ENCODE results near the gene SIN3A. TPM values are rescaled to one million over a fixed set of nuclear protein-coding genes. Genes with fewer than 3 reads are reported as not detected.

SIN3A gene
- total RNA-seq, 1 donor from 2014 or later, result 23.1 TPM

- no peak for DNase-seq (ENCODE audit: low read depth in 2 of 2)
These were observed 70.7 kb downstream of the SIN3A start for GRCh38 chr15:75380773-75381172.

GRCh38 chr15:75371901-75372688, 79.4 kb downstream of the SIN3A start:
- no peak for DNase-seq (ENCODE audit: low read depth in 2 of 2)

DNA sequence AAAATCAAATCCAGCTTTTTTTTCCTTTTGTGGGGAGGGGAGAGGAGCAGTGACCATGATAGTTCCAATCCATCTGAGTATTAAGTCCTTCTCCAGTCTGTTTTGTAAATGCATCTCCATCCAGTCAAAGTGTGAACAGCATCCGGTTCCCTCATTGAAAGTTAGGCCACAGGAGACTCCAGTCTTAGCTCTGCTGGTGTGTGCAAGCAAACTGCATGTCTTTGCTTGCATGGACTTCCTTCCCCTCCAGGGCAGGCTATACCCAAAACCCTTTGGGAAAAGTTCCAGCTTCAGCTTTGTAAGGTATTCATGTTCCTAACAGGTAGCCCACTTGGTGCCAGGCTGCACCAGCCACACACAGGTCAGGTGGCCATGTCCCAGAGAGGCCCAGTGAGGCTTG, 80.0 kb downstream of the SIN3A start:
- DNase-seq (ENCODE audit: low read depth in 2 of 2), result no peak

- no peak for DNase-seq (ENCODE audit: low read depth in 2 of 2)
These were observed 81.5 kb downstream of the SIN3A start for GRCh38 chr15:75369897-75370581.

- DNase-seq (ENCODE audit: low read depth in 2 of 2), result peak in 1 of 2 donors; percentile 33
These were observed 82.7 kb downstream of the SIN3A start for GRCh38 chr15:75368689-75369239.

GRCh38 chr15:75367913-75368688, 83.4 kb downstream of the SIN3A start, which contains the start of gene MAN2C1:
Gene MAN2C1, minus strand, starts transcription at chr15:75368607. Its CDS starts 24 bp downstream, at chr15:75368583.
- DNase-seq (ENCODE audit: low read depth in 2 of 2), result peak; percentile 94 to 96

DNA sequence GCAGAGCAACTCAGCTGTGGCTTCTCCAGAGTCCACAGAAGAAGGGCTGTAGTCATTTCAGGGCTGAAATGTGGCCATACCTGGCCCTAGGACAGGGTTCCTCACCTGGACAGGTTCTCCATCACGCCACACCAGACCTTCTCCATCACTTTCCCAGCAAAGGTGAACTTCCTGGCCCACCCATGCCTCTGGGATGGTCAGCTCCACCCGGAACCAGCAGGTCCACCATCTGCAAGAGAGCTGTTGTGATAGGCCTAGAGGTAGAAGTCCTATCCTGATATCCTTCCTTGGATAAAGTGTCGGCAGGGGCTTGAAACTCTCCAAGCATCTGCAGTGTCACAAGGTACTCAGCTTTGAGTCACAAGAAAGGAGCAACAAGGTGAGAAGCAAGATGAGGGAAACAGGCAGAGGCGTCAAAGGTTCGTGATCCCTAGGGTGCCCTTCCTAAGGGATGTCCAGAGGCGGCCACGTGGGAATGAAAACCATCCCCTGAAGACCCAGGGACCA, 84.0 kb downstream of the SIN3A start:
- DNase-seq (ENCODE audit: low read depth in 2 of 2), result no peak

GRCh38 chr15:75367006-75367405, 84.5 kb downstream of the SIN3A start:
- DNase-seq (ENCODE audit: low read depth in 2 of 2), result no peak

- DNase-seq (ENCODE audit: low read depth in 2 of 2), result no peak
These were observed 85.3 kb downstream of the SIN3A start for GRCh38 chr15:75366163-75366562.

DNA sequence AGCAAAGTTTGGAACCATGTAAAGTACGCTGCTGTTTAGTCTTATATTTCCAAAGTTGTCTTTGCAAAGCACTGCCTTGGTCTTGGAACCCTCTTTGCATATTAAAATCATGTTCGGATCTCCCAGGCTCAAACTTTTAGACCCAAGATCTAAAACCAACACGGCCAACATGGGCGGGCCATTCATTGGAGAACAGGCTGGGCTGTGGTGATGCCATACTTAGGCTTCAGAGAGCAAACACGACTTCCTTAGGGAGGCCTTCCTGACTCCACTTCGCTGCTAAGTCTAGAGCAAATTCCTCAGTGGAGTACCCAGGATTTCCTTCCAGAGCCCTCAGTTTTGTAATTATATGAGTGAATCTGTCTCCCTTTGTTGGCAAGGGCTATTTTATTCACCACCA, 86.6 kb downstream of the SIN3A start:
- DNase-seq (ENCODE audit: low read depth in 2 of 2), result no peak

DNA sequence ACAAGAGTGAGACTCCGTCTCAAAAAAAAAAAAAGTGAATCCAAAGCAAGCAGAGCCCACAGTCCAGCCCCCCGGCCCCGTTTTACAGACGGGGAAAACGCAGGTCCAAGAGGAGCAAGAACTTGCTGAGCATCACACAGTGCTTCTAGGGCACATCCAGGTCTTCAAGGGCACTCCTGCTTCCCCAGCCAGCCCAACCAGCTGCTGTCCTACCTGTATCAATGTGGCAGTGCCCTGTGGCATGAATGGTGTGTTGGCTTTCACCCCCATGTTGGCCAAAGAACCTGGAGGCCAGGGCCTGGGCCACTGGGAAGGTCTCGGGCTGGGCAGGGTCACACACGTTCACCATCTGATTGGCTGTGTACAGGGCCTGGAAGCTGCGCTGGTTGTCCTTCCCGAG, 87.7 kb downstream of the SIN3A start:
- DNase-seq (ENCODE audit: low read depth in 2 of 2), result no peak

DNA sequence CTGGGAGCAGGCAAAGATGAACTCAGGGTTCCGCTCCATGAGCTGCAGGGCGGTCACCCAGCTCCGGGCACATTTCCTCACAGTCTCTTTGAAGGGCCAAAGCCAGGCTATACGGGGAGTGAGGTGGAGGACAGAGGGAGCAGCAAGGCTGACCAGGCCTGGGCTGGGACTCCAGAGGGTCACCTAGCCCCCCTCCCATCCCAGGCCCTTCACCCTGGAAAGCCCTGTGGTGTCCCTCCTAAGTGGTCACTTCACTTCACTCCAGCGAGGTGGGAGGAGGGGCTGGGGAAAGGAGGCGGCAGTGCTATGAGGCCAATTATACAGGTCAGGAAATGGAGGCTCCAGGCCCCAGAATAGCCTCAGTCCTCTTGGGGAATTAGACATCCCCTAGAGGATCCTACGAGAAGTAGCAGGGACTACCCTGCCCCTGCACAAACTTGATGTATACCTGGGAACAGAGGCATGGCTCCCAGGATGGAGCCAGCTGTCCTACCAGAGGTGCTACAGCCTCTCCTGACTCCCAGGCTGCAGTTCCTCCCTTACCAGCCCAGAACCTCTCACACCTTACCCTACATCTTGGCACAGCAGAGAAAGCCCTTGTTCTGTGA, 88.7 kb downstream of the SIN3A start:
- no peak for DNase-seq (ENCODE audit: low read depth in 2 of 2)

DNA sequence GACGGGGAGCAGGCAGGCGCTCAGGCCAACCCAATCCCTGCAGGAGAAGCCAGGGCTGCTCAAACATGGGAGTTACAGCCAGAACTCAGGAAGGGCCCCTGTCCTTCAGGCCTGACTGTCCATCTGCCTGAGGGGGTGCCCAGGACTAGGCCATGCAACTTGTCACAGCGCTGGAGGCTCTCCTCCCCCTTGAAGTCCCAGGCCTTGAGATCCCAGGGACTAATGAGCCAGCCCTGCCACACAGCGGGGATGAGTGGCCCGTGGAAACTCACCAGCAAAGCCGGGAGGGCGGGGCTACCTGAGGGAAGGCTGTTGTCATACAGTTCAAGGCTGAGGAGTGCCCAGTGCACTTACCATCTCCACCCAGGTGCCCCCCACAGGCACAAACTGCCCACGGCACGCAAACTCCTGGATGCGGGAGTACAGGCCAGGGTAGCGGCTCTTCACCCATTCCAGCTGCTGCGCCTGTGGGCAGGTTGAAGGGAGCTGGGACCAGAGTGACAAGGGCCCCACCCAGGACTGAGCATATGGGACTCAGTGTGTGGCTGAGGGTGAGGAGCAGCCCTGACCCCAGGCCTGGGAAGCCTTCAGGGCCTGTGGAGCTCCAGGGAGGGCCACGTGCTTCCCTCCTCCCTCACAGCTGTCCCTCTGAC, 89.4 kb downstream of the SIN3A start:
- DNase-seq (ENCODE audit: low read depth in 2 of 2), result no peak

DNA sequence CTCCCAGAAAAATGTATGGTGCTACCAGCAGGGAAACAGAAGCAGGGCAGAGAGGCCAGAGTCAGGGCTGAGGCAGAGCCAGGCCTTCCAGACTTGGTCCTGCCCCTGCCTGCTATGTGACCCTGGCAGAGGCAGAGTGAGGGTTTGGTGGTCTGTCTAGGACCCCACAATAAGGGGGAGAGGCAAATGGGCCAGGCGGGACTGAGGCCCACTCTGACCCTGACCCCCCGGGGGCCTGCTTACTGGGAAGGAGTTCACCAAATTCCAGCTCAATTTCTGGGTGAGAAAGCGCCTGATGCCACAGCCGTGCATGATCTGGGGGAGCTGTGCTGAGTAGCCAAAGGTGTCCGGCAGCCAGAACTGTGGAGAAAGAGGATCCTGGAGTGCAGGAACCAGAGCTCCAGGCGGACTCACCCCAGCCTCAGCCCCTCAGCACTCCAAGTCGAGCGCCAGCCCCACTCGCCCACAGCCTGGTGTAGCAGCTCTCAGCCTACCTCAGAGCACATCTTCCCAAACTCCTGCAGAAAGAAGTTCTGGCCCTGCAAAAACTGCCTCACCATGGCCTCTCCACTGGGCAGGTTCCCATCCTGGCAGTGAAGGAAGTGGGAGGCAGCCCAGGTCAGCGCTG, 90.0 kb downstream of the SIN3A start:
- DNase-seq (ENCODE audit: low read depth in 2 of 2), result no peak

GRCh38 chr15:75360856-75361255, 90.6 kb downstream of the SIN3A start:
- DNase-seq (ENCODE audit: low read depth in 2 of 2), result no peak

DNA sequence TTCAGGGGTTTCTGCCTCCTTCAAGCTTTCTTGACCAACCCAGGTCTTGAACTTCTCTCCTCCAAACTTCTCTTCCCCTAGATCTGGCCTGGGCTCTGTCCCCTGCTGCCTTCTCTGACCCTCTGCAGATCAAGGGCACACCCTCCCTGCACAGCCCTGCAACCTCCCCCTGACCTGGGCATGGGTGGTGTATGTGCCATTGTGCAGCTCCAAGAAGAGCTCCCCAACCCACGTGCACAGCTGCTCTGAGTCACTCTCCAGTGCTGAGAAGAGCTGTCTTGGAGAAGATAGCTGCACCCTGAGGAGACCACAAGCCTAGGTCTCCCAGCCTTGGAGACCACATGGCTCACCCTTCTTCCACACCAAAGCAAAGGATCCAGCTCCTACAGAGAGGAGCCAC, 91.1 kb downstream of the SIN3A start:
- DNase-seq (ENCODE audit: low read depth in 2 of 2), result no peak

GRCh38 chr15:75359537-75360250, 91.8 kb downstream of the SIN3A start:
- no peak for DNase-seq (ENCODE audit: low read depth in 2 of 2)

DNA sequence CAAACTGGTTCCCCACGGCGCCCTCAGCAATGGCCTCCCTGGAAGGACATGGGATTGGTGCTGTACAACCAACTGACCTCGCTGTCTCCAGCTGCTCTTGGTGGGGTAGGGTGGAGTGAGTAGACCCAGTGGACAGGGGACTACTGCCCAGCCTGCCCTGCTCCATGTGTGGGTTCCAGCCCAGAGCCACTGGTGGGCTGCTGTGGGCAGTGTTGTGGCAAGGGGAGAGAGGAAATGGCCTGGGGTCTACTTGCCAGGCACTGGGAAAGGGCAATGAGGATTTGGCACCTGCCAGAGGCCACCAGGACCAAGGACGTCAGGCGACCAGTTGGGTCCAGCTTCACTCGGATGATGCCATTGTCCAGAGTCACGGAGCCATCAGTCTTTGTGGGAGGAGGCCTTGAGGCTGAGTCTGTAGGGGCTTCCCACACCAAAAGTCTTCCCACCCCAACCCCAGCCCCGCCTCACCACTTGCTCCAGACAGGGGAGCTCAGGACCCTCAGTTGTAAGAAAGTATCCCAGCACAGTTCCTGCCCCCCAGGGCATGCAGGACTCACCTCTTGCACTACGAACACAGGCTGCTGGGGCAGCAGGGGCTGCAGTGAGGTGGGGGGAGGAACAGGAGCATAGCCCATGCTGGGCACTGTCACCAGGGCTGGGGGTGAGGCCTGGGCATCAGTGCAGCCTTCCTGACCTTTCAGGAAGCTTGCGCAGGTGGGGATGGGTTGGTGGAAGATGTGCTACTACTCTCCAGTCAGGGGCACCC, 92.5 kb downstream of the SIN3A start:
- no peak for DNase-seq (ENCODE audit: low read depth in 2 of 2)

Measured in dermis microvascular lymphatic vessel endothelial cell (primary cell).